B cell (primary cell): ENCODE data around the gene GRN. TPM values are rescaled to one million over a fixed set of nuclear protein-coding genes. Genes with fewer than 3 reads are reported as not detected.

Experiments
- ATAC-seq: fragments of 200-7000 bp; cut with Tn5 transposase; one replicate; pipeline ENCODE4 v1.10.0; 2021; ENCODE audit warnings: low read depth, mild to moderate bottlenecking, moderate number of reproducible peaks, moderate library complexity
- CTCF ChIA-PET: fragments of 350-600 bp; sonication (Branson Sonifier 250); formaldehyde crosslinking; loops from one replicate; lab custom pipeline; 2021; ENCODE audit warnings: antibody characterized with exemption, inconsistent platforms; lab: Charles Lee
- POLR2A ChIA-PET: fragments of 350-600 bp; sonication (Branson Sonifier 250); formaldehyde crosslinking; loops from one replicate; lab custom pipeline; 2021; ENCODE audit warnings: antibody characterized with exemption; lab: Charles Lee
- DNase-seq: peaks from one replicate; pipeline ENCODE4 v3.0.0; 2013
- H2AFZ ChIP-seq: 2 replicates; pipeline ENCODE4 v1.6.1; 2012; ENCODE audit warnings: mild to moderate bottlenecking, low read depth, low read length; ENCODE audit not compliant: insufficient read depth, poor library complexity, severe bottlenecking
- H3K27ac ChIP-seq, 2 donors: 1 replicate in 1 of 2; 2 replicates in 1 of 2; pipeline ENCODE4 v1.5.1; 2012 to 2013; ENCODE audit warnings: low read length in 2 of 2, mild to moderate bottlenecking in 2 of 2, moderate library complexity in 1 of 2
- H3K27me3 ChIP-seq, 4 experiments: fragments of 200-600 bp in 1 of 4; sonication (generic) in 1 of 4; replicated peaks in 1 of 4; 1 replicate in 2 of 4; 2 replicates in 2 of 4; pipeline versions ENCODE4 v1.6.1 to v1.7.0; 2013 to 2016; ENCODE audit warnings: low read length in 3 of 4, mild to moderate bottlenecking in 2 of 4, mixed read lengths in 1 of 4, moderate library complexity in 1 of 4; ENCODE audit not compliant: insufficient read depth in 4 of 4, control insufficient read depth in 3 of 4; ENCODE audit errors: control extremely low read depth in 1 of 4
- H3K36me3 ChIP-seq, 2 experiments: replicated peaks in 1 of 2; 1 replicate in 1 of 2; 2 replicates in 1 of 2; pipeline versions ENCODE4 v1.6.1 to v1.7.1; 2013; ENCODE audit warnings: low read length in 1 of 2; ENCODE audit not compliant: insufficient read depth in 2 of 2, control insufficient read depth in 1 of 2; ENCODE audit errors: control extremely low read depth in 1 of 2, extremely low read depth in 1 of 2
- H3K4me1 ChIP-seq, 2 donors: fragments of 200-600 bp in 1 of 2; sonication (generic) in 1 of 2; 1 replicate in 1 of 2; 2 replicates in 1 of 2; pipeline versions ENCODE4 v1.5.1 to v1.6.1; 2013 to 2017; ENCODE audit warnings: low read length in 2 of 2; ENCODE audit not compliant: control insufficient read depth in 2 of 2, insufficient read depth in 2 of 2
- H3K4me2 ChIP-seq: replicated peaks from 2 replicates; pipeline ENCODE3; 2012; ENCODE audit warnings: mild to moderate bottlenecking, low read depth, low read length; ENCODE audit not compliant: poor library complexity, severe bottlenecking
- H3K4me3 ChIP-seq, 5 experiments: fragments of 200-600 bp in 1 of 5; sonication (generic) in 1 of 5; 1 replicate in 3 of 5; 2 replicates in 2 of 5; pipeline versions ENCODE4 v1.5.1 to v1.7.0; 2011 to 2016; ENCODE audit warnings: low read length in 4 of 5, mild to moderate bottlenecking in 4 of 5, low read depth in 2 of 5, control low read depth in 1 of 5, moderate library complexity in 1 of 5; ENCODE audit not compliant: insufficient read depth in 1 of 5; ENCODE audit errors: control extremely low read depth in 1 of 5, extremely low read depth in 1 of 5
- H3K79me2 ChIP-seq: fragments of 200-600 bp; sonication (generic); one replicate; pipeline ENCODE4 v1.6.0; 2016; ENCODE audit warnings: low read length; ENCODE audit not compliant: control insufficient read depth, insufficient read depth
- H3K9ac ChIP-seq: fragments of 200-600 bp; sonication (generic); 2 replicates; pipeline ENCODE4 v1.6.1; 2017; ENCODE audit warnings: mild to moderate bottlenecking, low read length, moderate library complexity
- H3K9me3 ChIP-seq, 3 donors: one replicate each; pipeline versions ENCODE4 v1.6.1 to v1.7.1; 2013; ENCODE audit warnings: low read length in 2 of 3; ENCODE audit not compliant: control insufficient read depth in 2 of 3, insufficient read depth in 1 of 3; ENCODE audit errors: control extremely low read depth in 1 of 3
- H4K20me1 ChIP-seq: 2 replicates; pipeline ENCODE4 v1.6.0; 2012; ENCODE audit warnings: mild to moderate bottlenecking, low read length; ENCODE audit not compliant: insufficient read depth, control insufficient read depth, poor library complexity, severe bottlenecking
- H3K27ac Mint-ChIP-seq: one replicate; pipeline ENCODE4 v1.8.0; 2021; ENCODE audit warnings: mixed read lengths
- H3K27me3 Mint-ChIP-seq: one replicate; pipeline ENCODE4 v1.8.0; 2021; ENCODE audit warnings: mixed read lengths
- H3K4me1 Mint-ChIP-seq: one replicate; pipeline ENCODE4 v1.8.0; 2021; ENCODE audit warnings: mixed read lengths
- H3K4me3 Mint-ChIP-seq: one replicate; pipeline ENCODE4 v1.8.0; 2021; ENCODE audit warnings: mixed read lengths
- H3K9me3 Mint-ChIP-seq: one replicate; pipeline ENCODE4 v1.8.0; 2022; ENCODE audit warnings: mixed read lengths; ENCODE audit not compliant: insufficient read depth
- EZH2 ChIP-seq: IDR thresholded peaks from 2 replicates; pipeline ENCODE4 v1.6.1; 2012; ENCODE audit warnings: borderline replicate concordance, low read depth, mild to moderate bottlenecking, moderate library complexity, low read length; ENCODE audit not compliant: insufficient read depth, poor library complexity, severe bottlenecking
- WGBS: methylation state at CpG from one replicate; pipeline ENCODE4 v1.1.5; 2013; ENCODE audit warnings: missing lambda C conversion rate; ENCODE audit not compliant: insufficient coverage; 5-methylcytosine and 5-hydroxymethylcytosine counted together
- intact Hi-C: fragments of 100-400 bp; cut with micrococcal nuclease; formaldehyde crosslinking; loops from one replicate; pipeline ENCODE4 v1.10.0; 2022
- polyA plus RNA-seq: library from polyadenylated mRNA; depleted of rRNA; stranded (reverse); fragments of >200 nt; gene quantifications from 2 replicates; pipeline ENCODE4 v1.2.3, GENCODE V29; 2012
- total RNA-seq, 2 donors: library from RNA; stranded (reverse); fragments of 120-200 nt in 1 of 2; gene quantifications; 1 replicate in 1 of 2; 2 replicates in 1 of 2; pipeline versions ENCODE4 v1.2.3 to v1.2.4, GENCODE V29; 2013 to 2022
- TF ChIP-seq, protein P1 (sequence below): fragments of 200-600 bp; IDR thresholded peaks from one replicate; pipeline ENCODE4 v1.8.0; 2022; ENCODE audit warnings: antibody characterized with exemption, mild to moderate bottlenecking

GRN gene
- total and polyA plus RNA-seq, 2 donors (not counting 1 experiment from before 2014, with no cell fraction given), result 187 to 226 TPM

DNA sequence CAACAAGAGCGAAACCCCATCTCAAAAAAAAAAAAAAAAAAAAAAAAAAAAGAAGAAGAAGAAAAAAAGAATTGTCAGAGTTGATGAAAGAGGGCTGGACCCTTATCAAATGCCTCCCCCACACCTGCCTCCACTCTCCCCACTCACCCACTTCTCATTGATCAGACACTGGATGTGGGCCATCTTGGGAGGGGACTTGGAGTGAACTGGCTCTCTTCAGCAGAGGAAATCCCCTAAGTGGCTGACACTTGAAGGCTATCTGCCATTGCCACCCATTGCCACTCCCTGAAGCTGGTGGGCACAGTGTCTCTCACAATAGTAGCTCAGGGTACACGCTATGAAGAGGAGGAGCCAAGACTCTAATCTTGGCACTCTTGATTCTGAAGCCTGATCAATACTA lies 42.7 kb downstream of the GRN start:
- DNase-seq (no peak), ATAC-seq (no peak)
- Mint-ChIP-seq H3K27me3 (peaks cover 29% of the 10 kb centered on the region), H3K4me3 (peak overlapping the region; percentile 45), H3K9me3 (no peaks in the 10 kb centered on the region), H3K27ac (no peak overlapping the region), H3K4me1 (peaks cover 24% of the 10 kb centered on the region)
- Histone ChIP-seq H3K4me3 (no peak overlapping the region), H3K27me3 (peaks cover 0 to 43% (median 11%) of the 10 kb centered on the region in 4 experiments), H3K36me3 (no peaks in the 10 kb centered on the region), H3K79me2 (no peaks in the 10 kb centered on the region), H2AFZ (no peak overlapping the region), H3K9me3 (peaks cover 0 to 18% (median 0%) of the 10 kb centered on the region in 3 donors), H3K4me2 (no peak overlapping the region), H3K27ac (no peak overlapping the region), H3K4me1 (peaks cover 22 to 24% of the 10 kb centered on the region in 2 donors), H3K9ac (no peak overlapping the region), H4K20me1 (no peaks in the 10 kb centered on the region)
- ChIA-PET POLR2A (no interaction called here), CTCF (interaction anchor here (0.6 kb wide), 1 partner anchor 338 kb away, joined by 3 read pairs; no protein-coding TSS in a partner anchor)
- intact Hi-C loops, result no loop called here
- 83% methylated on average over 1 of the region's 2 CpGs for WGBS
- TF ChIP-seq EZH2, result no peak
- TF ChIP-seq, protein P1, sequence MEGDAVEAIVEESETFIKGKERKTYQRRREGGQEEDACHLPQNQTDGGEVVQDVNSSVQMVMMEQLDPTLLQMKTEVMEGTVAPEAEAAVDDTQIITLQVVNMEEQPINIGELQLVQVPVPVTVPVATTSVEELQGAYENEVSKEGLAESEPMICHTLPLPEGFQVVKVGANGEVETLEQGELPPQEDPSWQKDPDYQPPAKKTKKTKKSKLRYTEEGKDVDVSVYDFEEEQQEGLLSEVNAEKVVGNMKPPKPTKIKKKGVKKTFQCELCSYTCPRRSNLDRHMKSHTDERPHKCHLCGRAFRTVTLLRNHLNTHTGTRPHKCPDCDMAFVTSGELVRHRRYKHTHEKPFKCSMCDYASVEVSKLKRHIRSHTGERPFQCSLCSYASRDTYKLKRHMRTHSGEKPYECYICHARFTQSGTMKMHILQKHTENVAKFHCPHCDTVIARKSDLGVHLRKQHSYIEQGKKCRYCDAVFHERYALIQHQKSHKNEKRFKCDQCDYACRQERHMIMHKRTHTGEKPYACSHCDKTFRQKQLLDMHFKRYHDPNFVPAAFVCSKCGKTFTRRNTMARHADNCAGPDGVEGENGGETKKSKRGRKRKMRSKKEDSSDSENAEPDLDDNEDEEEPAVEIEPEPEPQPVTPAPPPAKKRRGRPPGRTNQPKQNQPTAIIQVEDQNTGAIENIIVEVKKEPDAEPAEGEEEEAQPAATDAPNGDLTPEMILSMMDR, result no peak

DNA sequence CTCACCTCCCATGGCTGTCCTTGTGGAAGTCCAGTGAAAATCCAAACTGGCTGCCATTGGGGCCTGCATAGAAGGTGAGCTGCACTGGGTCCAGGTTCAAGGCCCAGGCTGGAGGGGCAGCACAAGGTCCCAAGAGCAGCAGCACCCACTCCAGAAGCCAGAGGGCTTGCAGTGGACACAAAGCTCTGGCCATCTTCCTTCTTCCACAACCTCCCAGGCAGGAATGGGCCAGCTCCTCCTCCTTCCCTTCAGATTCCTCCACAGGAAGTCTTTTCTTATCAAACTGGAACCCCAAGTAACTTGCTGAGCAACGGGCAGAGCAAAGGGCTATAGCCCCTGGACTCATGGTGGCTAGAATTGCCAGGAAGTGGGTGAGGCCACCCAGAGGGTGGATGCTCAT lies 44.2 kb downstream of the GRN start, which contains the start of gene ITGA2B:
TSS of gene ITGA2B (minus strand) at position 369 of the 400 bp plus-strand sequence. CDS start at position 193, 176 bp downstream.
- Histone ChIP-seq H3K27me3 (peaks cover 0 to 34% (median 11%) of the 10 kb centered on the region in 4 experiments), H3K36me3 (no peaks in the 10 kb centered on the region), H3K4me3 (no peak within 1 kb of the TSS), H2AFZ (no peak within 1 kb of the TSS), H3K79me2 (no peaks in the 10 kb centered on the region), H3K9ac (no peak within 1 kb of the TSS), H3K9me3 (peaks cover 0 to 18% (median 0%) of the 10 kb centered on the region in 3 donors), H3K4me2 (no peak within 1 kb of the TSS), H3K4me1 (peaks cover 22 to 24% of the 10 kb centered on the region in 2 donors), H3K27ac (no peak within 1 kb of the TSS), H4K20me1 (no peaks in the 10 kb centered on the region)
- CTCF ChIA-PET, result no interaction called here
- Mint-ChIP-seq H3K9me3 (no peaks in the 10 kb centered on the region), H3K4me1 (peaks cover 23% of the 10 kb centered on the region), H3K27me3 (peaks cover 23% of the 10 kb centered on the region), H3K4me3 (no peak within 1 kb of the TSS), H3K27ac (no peak within 1 kb of the TSS)
- no peak for ATAC-seq
- WGBS, result no CpG with 5 or more reads among the region's 1 CpG
- DNase-seq, result no peak
- no peak for TF ChIP-seq EZH2
- TF ChIP-seq, protein P1, result no peak
- intact Hi-C loops, result no loop called here
- POLR2A ChIA-PET, result no interaction called here
